Astrocyte of the cerebellum (primary cell): ENCODE measurements around the gene CAMSAP2.

Experiments
- DNase-seq: peaks from one replicate; pipeline ENCODE4 v3.0.0-alpha.2; 2011; ENCODE audit warnings: low read depth
- H3K4me3 ChIP-seq: 2 replicates; pipeline ENCODE4 v1.5.1; 2011; ENCODE audit warnings: mild to moderate bottlenecking, low read depth, low read length, moderate library complexity
- in situ Hi-C: cut with HindIII; loops from 2 replicates; pipeline ENCODE4 v1.10.0; 2017; ENCODE audit warnings: low sequenced_read_pairs
- TF ChIP-seq, protein P1 (sequence below): IDR thresholded peaks from 2 replicates; pipeline ENCODE4 v1.5.1; 2012; ENCODE audit warnings: low read length, low read depth, moderate library complexity, mild to moderate bottlenecking; ENCODE audit errors: missing control alignments

The CAMSAP2 gene

GRCh38 chr1:200896531-200897196 is 158.0 kb downstream of the CAMSAP2 start:
- TF ChIP-seq, protein P1, sequence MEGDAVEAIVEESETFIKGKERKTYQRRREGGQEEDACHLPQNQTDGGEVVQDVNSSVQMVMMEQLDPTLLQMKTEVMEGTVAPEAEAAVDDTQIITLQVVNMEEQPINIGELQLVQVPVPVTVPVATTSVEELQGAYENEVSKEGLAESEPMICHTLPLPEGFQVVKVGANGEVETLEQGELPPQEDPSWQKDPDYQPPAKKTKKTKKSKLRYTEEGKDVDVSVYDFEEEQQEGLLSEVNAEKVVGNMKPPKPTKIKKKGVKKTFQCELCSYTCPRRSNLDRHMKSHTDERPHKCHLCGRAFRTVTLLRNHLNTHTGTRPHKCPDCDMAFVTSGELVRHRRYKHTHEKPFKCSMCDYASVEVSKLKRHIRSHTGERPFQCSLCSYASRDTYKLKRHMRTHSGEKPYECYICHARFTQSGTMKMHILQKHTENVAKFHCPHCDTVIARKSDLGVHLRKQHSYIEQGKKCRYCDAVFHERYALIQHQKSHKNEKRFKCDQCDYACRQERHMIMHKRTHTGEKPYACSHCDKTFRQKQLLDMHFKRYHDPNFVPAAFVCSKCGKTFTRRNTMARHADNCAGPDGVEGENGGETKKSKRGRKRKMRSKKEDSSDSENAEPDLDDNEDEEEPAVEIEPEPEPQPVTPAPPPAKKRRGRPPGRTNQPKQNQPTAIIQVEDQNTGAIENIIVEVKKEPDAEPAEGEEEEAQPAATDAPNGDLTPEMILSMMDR = no peak
- in situ Hi-C loops = no loop called here

DNA sequence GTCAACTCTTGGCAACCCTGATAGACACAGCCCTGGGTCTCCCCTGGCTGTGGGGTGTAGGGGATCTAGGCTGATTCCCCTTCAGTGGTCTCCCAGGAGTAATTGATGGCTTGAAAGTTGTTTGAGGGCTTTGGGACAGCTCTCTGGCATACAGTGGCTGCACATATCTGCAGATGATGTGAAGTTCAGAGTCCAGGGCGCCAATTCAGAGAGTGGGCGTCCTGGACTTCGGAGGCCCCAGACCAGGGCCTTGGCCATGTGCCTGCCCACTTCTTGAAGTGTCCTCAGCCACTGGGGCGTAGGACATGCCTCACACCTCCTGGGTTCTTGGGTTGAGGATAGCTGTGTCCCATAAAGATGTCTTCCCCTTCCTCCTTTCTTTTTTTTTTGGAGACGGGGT is 158.6 kb downstream of the CAMSAP2 start:
- DNase-seq = no peak
- H3K4me3 ChIP-seq = no peak overlapping the region
- TF ChIP-seq, protein P1 = no peak
- in situ Hi-C loops = no loop called here

More at GRCh38 chr1:200896531-200897196, 158.0 kb downstream of the CAMSAP2 start:
- no peak overlapping the region for H3K4me3 ChIP-seq
- DNase-seq = no peak

- TF ChIP-seq, protein P1 = no peak
- in situ Hi-C loops = no loop called here
- no peak for DNase-seq
- H3K4me3 ChIP-seq = no peak overlapping the region
Observed at GRCh38 chr1:200899015-200899386, 160.3 kb downstream of the CAMSAP2 start.

DNA sequence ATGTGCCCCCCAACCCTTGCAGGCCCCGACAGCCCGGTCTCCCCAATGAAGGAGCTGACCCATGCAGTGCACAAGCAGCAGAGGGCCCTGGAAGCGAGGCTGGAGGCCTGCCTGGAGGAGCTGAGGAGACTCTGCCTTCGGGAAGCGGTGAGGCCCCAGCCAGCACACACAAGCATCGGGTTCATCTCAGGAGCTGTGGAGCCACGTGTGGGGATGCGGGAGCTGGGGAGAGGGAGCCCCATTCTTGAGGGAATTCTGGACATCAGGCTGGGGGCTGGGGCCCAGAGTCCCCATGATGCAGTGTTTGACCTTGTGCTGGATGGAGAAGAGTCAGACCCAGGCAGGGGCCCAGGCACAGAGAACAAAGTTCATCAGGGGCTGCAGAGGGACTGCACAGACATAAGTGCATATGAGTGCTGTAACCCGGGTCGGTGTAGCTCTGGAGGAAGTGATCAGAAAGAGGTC is 160.8 kb downstream of the CAMSAP2 start:
- no peak for DNase-seq
- no peak overlapping the region for H3K4me3 ChIP-seq
- TF ChIP-seq, protein P1 = no peak
- in situ Hi-C loops = no loop called here

GRCh38 chr1:200899954-200900867 is 161.5 kb downstream of the CAMSAP2 start:
- TF ChIP-seq, protein P1 = no peak
- H3K4me3 ChIP-seq = no peak overlapping the region
- no peak for DNase-seq
- in situ Hi-C loops = no loop called here

DNA sequence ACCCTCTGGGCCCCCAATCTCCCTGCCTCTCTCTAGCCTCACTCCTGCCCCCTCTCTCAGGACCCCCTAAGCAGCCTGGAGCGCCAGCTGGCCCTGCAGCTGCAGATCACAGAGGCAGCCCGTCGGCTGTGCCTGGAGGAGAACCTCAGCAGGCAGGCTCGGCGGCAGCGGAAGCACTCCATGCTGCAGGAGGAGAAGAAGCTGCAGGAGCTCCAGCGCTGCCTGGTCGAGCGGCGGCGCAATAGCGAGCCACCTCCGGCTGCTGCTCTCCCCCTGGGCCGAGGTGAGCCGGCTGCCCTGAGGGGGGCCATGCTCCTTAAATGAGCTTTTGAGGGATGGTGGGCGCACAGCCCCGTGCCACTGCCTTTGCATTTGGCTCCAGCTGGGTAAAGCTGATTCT is 162.2 kb downstream of the CAMSAP2 start:
- TF ChIP-seq, protein P1 = no peak
- H3K4me3 ChIP-seq = no peak overlapping the region
- in situ Hi-C loops = no loop called here
- no peak for DNase-seq
